MG63 (cell line): Measurements from ENCODE around the gene SNURF. TPM values are rescaled to one million over a fixed set of nuclear protein-coding genes. Genes with fewer than 3 reads are reported as not detected.
A peak's percentile ranks its signal among the peaks of the same experiment; 100 is the strongest.
"Not testable (repeated sequence)": the region's sequence is repeated elsewhere in the genome, so short reads cannot be mapped to it uniquely, and the experiment has no call there.

Experiments used
- DNase-seq: peaks from one replicate; pipeline ENCODE4 v3.0.0-alpha.2; 2020
- H3K27me3 ChIP-seq: fragments of 250-450 bp; sonication (Bioruptor Pico); 2 replicates; pipeline ENCODE4 v1.5.1; 2020; ENCODE audit warnings: mild to moderate bottlenecking, moderate library complexity
- H3K36me3 ChIP-seq: fragments of 250-450 bp; sonication (Bioruptor Pico); 2 replicates; pipeline ENCODE4 v1.5.1; 2020; ENCODE audit warnings: mild to moderate bottlenecking, moderate library complexity
- H3K4me3 ChIP-seq: fragments of 250-450 bp; sonication (Bioruptor Pico); 2 replicates; pipeline ENCODE4 v1.5.1; 2020; ENCODE audit warnings: mild to moderate bottlenecking, moderate library complexity
- H3K9me3 ChIP-seq: fragments of 250-450 bp; sonication (Bioruptor Pico); 2 replicates; pipeline ENCODE4 v1.5.1; 2020; ENCODE audit warnings: mild to moderate bottlenecking, moderate library complexity
- total RNA-seq: library from RNA; depleted of rRNA; stranded (reverse); fragments of >200 nt; shearing (Covaris generic); gene quantifications from 2 replicates; pipeline ENCODE4 v1.2.3, GENCODE V29; 2014; ENCODE audit warnings: low replicate concordance; rRNA removed

SNURF gene
- total RNA-seq, 1 experiment from 2014 or later, result not detected

DNA sequence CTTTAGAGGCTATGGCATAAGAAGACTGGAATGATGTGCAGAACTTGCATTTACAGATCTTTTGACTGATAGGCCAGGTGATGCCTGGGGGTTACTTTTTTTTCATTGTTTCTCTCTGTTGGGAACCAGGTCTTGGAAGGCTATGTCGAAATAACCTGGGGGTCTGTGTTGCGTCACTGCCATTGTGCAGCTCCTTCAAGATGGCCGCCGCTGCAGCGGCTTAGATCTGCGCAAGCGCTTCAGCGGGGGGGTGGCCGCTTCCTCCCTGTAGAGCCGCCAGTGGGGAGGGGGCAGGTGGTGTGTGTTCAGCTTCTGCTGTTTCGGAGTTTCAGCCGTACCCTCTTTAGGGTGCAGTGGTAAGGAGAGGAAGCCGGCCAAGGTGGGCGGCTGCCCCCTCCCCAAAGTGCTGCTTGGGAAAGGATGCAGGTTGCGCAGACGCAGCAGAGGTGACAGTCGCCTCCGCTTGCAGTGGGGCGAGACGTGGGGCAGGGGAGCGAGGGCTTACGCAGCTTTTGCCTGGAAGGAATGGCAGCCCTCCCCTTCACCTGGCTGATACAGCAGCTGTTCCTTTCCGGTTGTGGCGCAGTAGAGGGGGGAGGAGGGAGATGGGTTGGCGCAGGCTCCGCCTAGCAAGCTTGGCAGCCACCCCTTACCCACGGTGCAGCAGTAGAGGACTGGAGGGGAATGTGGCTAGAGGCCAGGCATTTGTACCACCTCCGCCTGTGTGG is 1.5 kb downstream of the SNURF start:
- DNase-seq, result no peak
- no peaks in the 10 kb centered on the region for H3K36me3 ChIP-seq
- H3K4me3 ChIP-seq, result peak overlapping the region; percentile 12; the same call in 1 of the 2 replicates
- no peaks in the 10 kb centered on the region for H3K9me3 ChIP-seq
- no peaks in the 10 kb centered on the region for H3K27me3 ChIP-seq

DNA sequence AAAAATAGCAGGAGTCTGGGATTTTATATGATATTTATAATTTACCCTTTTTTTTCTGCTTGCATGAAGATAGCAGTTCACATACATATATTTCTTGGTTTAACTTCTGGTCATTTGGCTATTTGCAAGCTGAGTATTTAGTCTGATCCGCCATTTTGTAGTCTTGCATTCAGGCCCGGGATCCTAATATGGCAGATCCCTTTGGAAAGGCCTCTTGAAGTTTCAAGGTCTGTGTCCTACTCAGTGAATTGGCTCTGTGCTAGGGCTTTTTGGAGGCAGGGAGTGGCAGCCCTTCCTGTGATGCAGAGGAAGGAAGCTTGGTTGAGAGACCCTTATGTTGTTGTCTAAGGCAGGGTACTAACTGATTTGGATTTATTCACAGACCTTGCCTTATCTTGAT is 2.9 kb downstream of the SNURF start:
- Histone ChIP-seq H3K36me3 (no peaks in the 10 kb centered on the region), H3K9me3 (no peaks in the 10 kb centered on the region), H3K27me3 (no peaks in the 10 kb centered on the region), H3K4me3 (no peak overlapping the region)
- DNase-seq, result no peak

DNA sequence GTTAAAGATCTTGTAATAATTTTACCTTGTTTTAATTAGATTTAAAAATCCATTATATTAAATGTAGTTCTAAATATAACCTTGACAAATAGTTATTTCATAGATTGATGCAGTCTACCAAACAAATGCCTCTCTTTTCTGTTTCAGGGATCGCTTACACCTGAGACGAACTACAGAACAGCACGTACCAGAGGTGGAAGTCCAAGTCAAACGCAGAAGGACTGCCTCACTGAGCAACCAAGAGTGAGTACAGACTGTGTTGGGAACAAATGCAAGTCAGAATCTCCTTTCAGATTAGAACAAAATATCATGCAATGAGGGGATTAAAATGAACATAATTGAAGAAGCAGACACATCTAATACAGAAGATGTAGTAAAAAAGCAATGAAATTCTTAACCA is 7.2 kb downstream of the SNURF start:
- DNase-seq, result no peak
- Histone ChIP-seq H3K36me3 (no peaks in the 10 kb centered on the region), H3K9me3 (no peaks in the 10 kb centered on the region), H3K27me3 (no peaks in the 10 kb centered on the region), H3K4me3 (no peak overlapping the region)

DNA sequence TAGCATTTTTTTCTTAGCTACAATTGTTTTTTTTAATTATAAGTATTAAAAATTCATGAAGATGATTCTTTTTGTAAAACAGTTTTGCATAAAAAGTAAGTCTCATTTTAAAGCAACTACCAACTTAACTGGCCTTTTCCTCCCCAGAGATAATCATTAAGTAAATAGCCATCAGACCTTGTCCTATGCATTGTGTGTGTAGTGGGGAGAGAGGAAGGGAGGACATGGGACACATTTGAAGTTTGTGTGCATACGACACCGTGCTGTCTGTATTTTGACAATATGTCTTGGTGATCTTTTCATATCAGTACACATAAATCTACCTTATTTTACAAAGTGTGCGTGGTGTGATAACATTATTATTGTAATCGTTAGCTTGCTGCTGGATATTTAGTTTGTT is 8.1 kb downstream of the SNURF start:
- no peak for DNase-seq
- H3K27me3 ChIP-seq, result no peaks in the 10 kb centered on the region
- no peaks in the 10 kb centered on the region for H3K9me3 ChIP-seq
- no peaks in the 10 kb centered on the region for H3K36me3 ChIP-seq
- H3K4me3 ChIP-seq, result no peak overlapping the region

DNA sequence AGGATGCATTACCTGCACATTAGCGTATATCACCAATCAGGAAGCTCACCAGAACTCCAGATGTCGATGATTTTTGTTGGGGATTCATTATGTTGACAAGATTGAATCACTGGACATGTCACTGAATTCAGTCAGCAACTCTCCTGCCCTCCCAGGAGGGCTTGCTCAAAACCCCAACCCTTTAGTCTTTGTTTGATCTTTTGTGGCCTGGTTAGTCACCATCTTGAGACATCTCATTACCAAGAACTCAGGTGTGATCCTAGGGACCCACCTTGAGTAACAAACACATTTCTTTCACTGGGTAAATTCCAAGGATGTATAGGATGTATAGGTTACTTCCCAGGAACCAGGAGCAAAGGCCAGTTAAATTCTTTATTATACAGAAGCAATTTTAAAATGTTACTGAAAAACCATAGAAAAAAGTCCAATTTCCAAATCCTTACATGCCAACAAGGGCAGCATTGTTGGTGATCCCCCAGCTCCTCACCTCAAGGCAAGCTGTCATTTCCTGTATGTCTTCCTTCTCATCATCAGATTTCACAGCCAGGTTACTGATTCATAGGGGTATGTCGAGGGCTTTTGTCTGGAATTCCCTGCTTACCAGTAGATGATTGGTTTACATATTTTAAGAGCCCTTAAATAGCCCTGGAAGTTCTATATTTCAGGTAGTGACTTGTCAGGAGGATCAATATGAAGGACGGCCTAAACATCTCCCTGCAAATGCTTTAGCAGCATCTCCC is 11.7 kb downstream of the SNURF start:
- Histone ChIP-seq H3K36me3 (no peaks in the 10 kb centered on the region), H3K27me3 (no peaks in the 10 kb centered on the region), H3K4me3 (no peak overlapping the region), H3K9me3 (no peaks in the 10 kb centered on the region)
- DNase-seq, result no peak

DNA sequence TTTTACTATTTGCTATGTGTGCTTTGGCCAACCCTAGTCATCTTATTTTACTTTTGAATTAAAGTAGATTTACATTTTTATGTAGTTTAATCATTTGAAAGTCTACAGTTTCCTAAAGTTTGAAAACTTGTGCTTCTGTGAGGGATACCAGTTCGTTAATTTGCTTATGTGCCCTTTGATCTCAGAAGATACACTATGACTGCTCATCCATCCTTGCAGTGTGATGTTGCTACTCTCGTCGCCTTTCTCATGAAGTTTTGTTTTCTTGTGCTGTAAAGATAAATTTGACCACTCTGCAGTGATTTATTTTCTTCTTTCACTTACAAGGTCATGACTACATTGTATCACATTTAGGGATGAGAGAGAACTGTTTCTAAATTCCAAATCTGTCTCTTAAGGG is 16.3 kb downstream of the SNURF start:
- Histone ChIP-seq H3K9me3 (no peaks in the 10 kb centered on the region), H3K27me3 (no peaks in the 10 kb centered on the region), H3K36me3 (no peaks in the 10 kb centered on the region), H3K4me3 (no peak overlapping the region)
- no peak for DNase-seq

DNA sequence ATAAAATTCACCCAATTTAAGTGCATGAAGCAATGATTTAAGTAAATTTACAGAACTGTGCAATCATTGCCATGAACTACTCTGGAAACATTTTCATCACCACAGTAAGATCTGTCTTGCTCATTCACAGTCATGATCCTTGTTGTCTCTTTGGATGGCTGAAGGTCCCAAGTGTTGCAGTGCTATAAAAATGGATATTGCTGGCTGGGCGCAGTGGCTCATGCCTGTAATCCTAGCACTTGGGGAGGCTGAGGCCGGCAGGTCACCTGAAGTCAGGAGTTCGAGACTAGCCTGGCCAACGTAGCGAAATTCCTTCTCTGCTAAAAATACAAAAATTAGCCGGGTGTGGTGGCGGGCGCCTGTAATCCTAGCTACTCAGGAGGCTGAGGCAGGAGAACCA is 17.0 kb downstream of the SNURF start:
- H3K4me3 ChIP-seq, result no peak overlapping the region
- no peak for DNase-seq

DNA sequence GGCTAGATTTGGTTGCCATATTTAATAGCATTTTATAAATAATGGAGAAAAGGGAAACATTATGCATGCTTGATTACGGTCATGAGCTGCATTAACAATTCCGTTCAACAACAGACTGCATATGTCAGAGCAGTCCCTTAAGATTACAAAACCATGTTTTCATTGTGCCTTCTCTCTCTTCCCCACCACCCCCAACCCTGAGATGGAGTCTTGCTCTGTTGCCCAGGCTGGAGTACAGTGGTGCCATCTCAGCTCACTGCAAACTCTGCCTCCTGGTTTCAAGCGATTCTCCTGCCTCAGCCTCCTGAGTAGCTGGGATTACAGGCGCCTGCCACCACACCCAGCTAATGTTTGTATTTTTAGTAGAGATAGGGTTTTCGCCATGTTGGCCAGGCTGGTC is 17.9 kb downstream of the SNURF start:
- H3K9me3 ChIP-seq, H3K36me3 ChIP-seq, H3K4me3 ChIP-seq, DNase-seq, H3K27me3 ChIP-seq: not testable (repeated sequence)

More for the DNA sequence above, 17.0 kb downstream of the SNURF start:
- no peaks in the 10 kb centered on the region for H3K36me3 ChIP-seq
- no peaks in the 10 kb centered on the region for H3K27me3 ChIP-seq
- H3K9me3 ChIP-seq, result no peaks in the 10 kb centered on the region

DNA sequence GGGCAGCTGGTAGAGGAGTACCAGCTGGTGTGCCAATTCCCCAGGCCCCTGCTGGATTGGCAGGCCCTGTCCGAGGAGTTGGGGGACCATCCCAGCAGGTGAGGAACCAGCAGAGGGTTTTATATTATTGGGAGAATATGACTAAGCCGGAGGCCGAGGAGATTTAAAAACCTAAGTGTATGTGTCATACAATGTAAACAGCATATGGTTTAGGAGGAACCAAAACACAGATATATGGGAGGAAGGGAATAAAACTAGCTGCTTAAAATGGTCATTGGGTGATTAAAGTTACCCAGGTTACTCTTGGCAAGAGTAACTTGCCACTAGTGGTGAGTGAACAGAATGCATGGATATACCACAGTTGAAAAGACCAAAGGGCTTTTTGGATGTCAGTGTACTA is 22.1 kb downstream of the SNURF start:
- Histone ChIP-seq H3K4me3 (no peak overlapping the region), H3K27me3 (no peaks in the 10 kb centered on the region), H3K36me3 (no peaks in the 10 kb centered on the region), H3K9me3 (no peaks in the 10 kb centered on the region)
- no peak for DNase-seq

DNA sequence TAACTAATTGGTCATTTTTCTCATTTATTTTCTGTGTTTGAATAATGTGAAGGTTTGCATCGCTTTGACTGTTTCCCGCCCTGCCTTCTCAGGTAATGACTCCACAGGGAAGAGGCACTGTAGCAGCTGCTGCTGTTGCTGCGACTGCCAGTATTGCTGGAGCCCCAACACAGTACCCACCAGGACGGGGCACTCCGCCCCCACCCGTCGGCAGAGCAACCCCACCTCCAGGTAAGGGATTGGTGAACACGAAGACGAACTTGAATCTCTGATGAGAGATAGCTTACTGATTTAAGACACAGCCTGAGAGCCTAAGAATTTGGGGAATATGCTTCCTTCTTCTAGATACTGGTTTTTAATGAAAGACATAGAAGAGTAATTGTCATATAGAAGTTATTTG is 22.9 kb downstream of the SNURF start:
- Histone ChIP-seq H3K27me3 (no peaks in the 10 kb centered on the region), H3K9me3 (no peaks in the 10 kb centered on the region), H3K4me3 (no peak overlapping the region), H3K36me3 (no peaks in the 10 kb centered on the region)
- DNase-seq, result no peak

DNA sequence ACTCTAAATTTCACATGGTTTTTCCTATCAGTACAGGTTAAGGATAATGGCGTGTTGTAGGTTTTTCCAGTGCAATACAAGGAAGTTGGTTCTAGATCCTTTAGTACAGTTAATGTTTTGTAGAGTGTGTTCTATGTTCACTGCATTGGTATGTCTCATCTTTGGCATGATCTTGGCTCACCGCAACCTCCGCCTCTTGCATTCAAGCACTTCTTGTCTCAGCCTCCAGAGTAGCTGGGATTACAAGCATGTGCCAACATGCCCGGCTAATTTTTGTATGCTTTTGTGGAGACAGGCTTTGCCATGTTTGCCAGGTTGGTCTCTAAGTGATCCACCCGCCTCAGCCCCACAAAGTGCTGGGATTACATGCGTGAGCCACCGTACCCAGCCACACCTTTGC is 30.4 kb downstream of the SNURF start:
- no peaks in the 10 kb centered on the region for H3K36me3 ChIP-seq
- H3K4me3 ChIP-seq, result no peak overlapping the region
- H3K27me3 ChIP-seq, result no peaks in the 10 kb centered on the region
- no peak for DNase-seq
- H3K9me3 ChIP-seq, result no peaks in the 10 kb centered on the region

DNA sequence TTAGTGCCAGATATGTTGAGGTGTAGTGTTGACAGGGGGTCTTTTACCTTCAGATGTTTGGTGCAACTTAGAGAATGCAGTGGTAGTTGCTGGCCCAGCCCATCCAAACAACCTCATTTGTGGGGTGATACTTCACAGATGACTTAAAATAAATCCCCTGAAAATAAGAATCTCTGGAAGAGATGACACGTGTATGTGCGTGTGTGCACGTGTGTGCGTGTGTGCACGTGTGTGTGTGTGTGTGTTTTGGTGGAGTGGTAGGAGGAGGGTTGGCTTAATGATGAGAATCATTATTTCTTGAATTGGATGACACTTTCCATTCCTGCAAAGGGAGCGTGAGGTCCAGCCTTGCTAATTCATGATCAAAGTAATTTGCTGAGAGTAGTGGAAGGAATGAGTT is 31.9 kb downstream of the SNURF start:
- no peaks in the 10 kb centered on the region for H3K27me3 ChIP-seq
- H3K36me3 ChIP-seq, result no peaks in the 10 kb centered on the region
- H3K9me3 ChIP-seq, result no peaks in the 10 kb centered on the region
- no peak overlapping the region for H3K4me3 ChIP-seq
- no peak for DNase-seq

Other genes starting within 250 kb of the SNURF start
- 1.7 and 4.2 TPM in 2 replicates for gene SNRPN, start within 50 bp of the SNURF start, total RNA-seq